GM13977 (cell line): ENCODE results near the gene SAE1.
"Not testable (repeated sequence)": the region's sequence is repeated elsewhere in the genome, so short reads cannot be mapped to it uniquely, and the experiment has no call there.

Experiments
- DNase-seq: peaks from one replicate; pipeline ENCODE4 v3.0.0; 2012; ENCODE audit warnings: low spot score
- in situ Hi-C: fragments of 300-500 bp; cut with MboI; formaldehyde crosslinking; loops from one replicate; pipeline ENCODE4 v1.12.0; 2022; ENCODE audit warnings: low sequenced_read_pairs, low pct_unique_long_range_greater_than_20kb, mixed read lengths, inconsistent platforms; ENCODE audit not compliant: unreplicated experiment
- TF ChIP-seq, protein P1 (sequence below): IDR thresholded peaks from 2 replicates; pipeline ENCODE4 v1.5.1; 2012; ENCODE audit warnings: mild to moderate bottlenecking, control low read depth; ENCODE audit not compliant: insufficient read depth; ENCODE audit errors: extremely low read depth, missing control alignments

Gene SAE1

DNA sequence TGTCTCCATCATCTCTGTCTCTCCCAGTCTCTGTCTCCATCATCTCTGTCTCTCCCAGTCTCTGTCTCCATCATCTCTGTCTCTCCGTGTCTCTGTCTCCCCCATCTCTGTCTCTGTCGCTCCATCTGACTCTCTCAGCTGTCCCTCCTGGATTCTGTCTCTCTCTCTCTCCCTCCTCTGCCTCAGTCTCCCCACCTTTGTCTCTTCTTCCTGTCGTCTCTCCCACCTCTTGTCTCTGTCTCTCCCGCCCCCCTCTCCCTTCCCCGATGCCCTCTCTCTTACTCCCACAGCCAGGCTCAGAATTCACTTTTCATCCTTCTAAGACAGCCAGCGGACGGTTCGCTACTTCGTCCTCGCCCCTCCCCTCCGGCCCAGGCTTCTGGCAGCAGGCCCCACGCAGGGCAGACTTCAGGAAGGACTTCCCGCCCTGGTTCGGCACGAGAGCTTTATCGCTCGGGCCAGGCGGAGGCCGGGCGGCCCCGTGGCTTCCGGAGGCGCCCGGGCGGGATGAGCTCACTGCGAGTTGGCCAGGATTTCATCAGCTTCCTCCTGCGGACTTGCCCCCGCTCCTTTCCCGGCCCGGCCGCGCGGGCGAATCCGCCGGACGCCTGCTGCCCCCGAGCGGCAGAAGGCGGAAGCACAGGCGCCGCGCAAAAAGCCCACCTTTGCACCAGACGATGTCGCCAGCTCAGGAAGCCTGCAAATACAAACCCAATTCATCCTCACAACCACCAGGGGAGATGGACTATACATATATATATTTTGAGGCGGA is 113.3 kb downstream of the SAE1 start:
- TF ChIP-seq, protein P1, sequence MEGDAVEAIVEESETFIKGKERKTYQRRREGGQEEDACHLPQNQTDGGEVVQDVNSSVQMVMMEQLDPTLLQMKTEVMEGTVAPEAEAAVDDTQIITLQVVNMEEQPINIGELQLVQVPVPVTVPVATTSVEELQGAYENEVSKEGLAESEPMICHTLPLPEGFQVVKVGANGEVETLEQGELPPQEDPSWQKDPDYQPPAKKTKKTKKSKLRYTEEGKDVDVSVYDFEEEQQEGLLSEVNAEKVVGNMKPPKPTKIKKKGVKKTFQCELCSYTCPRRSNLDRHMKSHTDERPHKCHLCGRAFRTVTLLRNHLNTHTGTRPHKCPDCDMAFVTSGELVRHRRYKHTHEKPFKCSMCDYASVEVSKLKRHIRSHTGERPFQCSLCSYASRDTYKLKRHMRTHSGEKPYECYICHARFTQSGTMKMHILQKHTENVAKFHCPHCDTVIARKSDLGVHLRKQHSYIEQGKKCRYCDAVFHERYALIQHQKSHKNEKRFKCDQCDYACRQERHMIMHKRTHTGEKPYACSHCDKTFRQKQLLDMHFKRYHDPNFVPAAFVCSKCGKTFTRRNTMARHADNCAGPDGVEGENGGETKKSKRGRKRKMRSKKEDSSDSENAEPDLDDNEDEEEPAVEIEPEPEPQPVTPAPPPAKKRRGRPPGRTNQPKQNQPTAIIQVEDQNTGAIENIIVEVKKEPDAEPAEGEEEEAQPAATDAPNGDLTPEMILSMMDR = peak; percentile 98
- DNase-seq = peak; percentile 91
- in situ Hi-C loops = no loop called here

DNA sequence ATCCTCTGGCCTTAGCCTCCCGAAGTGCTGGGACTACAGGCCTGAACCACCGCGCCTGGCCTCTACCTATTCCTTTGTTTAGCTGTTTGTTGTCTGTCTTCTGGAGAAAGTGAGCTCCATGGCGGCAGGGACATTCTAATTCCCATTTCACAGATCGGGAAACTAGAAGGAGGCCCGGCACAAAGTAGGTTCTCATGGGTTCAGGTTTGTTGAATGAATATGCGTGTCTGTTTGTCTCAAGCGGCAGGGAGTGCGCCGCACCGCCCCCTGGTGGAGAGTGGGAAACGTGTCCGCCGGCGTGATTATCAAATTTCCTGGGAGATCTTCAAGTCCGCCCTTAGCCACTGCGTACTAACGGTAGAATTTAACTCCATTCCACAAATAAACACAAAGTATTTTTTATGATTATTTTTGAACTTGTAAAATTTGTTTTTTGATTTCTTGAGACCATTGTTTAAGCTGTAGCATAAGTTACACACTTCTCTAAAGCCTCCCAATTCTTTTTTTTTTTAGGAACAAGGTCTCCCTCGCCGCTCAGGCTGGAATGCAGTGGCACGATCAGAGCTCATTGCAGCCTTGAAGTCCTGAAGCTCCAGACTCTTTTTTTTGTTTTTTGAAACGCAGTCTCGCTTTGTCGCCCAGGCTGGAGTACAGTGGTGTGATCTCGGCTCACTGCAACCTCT is 116.8 kb downstream of the SAE1 start:
- peak; percentile 73 for DNase-seq
- TF ChIP-seq, protein P1 = peak; percentile 91
- in situ Hi-C loops = loop anchor here (5.0 kb wide), 1 partner anchor 100 kb away; no protein-coding TSS in a partner anchor

DNA sequence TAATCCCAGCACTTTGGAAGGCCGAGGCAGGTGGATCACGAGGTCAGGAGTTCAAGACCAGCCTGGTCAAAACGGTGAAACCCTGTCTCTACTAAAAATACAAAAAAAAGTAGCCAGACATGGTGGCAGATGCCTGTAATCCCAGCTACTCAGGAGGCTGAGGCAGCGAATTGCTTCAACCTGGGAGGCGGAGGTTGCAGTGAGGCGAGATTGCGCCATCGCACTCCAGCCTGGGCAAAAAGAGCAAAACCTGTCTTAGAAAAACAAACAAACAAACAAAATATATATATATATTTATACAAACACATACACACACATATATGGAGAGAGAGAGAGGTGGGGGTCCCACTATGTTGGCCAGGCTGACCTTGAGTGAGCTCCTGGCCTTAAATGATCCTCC is 122.4 kb downstream of the SAE1 start:
- DNase-seq, in situ Hi-C loops: not testable (repeated sequence)

DNA sequence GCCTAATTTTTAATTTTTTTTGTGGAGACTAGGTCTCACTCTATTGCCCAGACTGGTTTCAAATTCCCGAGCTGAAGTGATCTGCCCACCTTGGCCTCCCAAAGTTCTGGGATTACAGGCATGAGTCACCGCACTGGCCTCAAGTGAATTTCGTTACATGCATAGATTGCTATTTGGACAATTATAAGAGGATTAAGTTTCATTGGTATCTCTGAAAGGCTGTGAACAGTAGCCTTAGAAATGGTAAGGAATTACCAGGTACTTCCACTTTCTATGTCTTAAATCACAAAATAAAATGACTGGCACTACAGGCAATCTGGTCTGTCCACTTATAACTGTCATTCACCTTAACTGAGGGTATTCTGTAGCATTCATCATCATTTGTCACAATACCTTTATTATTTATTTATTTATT is 122.8 kb downstream of the SAE1 start:
- no peak for DNase-seq
- in situ Hi-C loops = no loop called here
- TF ChIP-seq, protein P1 = no peak

DNA sequence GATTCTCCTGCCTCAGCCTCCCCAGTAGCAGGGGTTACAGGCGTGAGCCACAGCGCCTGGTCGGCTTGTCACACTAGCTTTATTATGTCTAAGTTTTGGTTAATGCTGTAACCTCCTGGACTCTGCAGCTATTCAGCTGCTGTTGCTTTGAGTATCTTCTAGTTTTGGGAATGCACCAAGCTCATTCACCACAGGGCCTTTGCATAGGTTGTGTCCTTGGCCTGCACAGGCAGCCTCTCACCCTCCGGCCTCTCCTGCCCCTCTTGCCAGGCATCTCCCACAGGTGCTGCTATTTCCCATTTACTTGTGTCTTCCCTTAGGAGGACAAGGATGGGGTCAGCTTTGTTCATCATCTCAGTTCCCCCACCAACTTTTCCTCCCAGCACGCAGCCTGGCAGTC is 123.3 kb downstream of the SAE1 start:
- no peak for DNase-seq
- TF ChIP-seq, protein P1 = no peak
- in situ Hi-C loops = no loop called here

DNA sequence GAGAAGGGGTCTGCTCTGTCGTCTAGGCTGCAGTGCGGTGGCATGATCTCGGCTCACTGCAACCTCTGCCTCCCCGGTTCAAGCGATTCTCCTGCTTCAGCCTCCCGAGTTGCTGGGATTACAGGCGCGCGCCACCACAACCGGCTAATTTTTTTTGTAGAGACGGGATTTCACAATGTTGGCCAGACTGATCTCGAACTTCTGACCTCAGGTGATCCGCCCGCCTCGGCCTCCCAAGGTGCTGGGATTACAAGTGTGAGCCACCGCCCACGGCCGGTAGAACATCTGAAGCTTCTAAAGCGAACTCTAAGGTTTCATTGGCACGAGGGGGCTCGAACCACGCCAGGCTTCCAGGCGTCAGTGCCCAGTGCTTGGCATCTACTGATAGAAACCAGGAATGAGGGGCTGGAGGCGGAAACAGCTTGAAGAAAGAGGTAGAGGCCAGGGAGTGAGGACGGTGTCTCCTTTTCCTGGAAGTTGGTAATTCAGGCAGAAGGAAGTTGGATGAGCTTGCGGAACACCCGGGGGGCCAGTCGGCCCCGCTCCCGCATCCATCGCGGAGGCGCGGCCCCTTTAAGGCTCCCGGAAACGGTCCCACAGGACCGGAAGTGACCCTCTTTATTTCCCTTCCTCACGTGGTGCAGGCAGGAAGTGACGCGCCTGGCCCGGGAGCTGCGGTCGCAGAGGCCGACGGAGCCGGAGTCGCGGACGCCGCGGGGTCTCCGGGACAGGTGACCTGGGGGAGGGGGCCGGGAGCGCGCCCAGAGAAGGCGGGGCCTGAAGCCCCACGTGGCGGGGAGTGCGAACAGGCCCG is 125.5 kb downstream of the SAE1 start, which contains the start of gene CCDC9:
Gene CCDC9 (plus strand): TSS at position 647 of the 814 bp plus-strand sequence. CDS start 1,876 bp downstream, outside the sequence.
- DNase-seq = no peak
- in situ Hi-C loops = no loop called here
- TF ChIP-seq, protein P1 = no peak
